GM19463 (cell line): ENCODE data around the gene TNFRSF11A.

Source experiments
- ATAC-seq: cut with Tn5 transposase; IDR thresholded peaks from one replicate; pipeline ENCODE4 v1.9.1; 2021; ENCODE audit warnings: mild to moderate bottlenecking, moderate library complexity; ENCODE audit not compliant: unreplicated experiment

TNFRSF11A gene

DNA sequence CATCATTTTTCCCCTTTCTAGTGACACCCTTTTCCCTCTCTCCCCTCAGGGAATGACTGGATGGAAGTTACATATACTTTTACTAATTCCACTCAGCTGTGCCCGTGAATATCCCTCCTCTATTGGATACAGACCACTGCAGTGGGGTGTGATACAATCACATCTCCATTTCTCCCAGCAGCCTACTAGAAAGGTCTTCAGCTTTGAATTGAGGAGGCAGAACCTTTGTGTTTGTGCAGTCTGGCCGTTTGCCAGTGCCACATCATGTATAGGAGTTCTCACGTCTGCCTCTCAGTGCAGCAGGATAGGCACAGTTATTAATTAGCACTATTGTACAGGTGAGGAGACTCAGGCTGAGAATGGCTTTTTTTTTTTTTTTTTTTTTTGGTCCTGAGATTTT, 16.4 kb downstream of the TNFRSF11A start:
- ATAC-seq = no peak

DNA sequence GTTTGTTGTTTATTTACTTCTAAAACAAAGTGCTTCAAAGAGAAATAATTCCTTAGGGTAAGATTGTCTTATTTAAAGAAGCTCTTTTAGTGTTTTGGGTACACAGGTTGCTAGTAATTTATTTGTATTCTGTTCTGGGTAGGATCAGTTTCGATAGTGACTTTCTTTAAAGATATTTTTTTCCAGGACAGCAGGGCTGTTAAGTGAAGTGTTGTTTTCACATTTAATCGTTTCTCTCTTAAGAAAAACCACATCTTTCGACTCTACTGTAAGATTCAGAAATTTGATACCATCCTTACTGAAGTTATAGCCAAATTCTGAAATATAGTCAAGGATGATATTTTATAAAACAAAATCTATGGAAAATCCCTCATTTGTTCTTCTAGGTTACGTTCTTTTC, 17.8 kb downstream of the TNFRSF11A start:
- ATAC-seq = no peak

- ATAC-seq = no peak
Observed at GRCh38 chr18:62343316-62343715, 18.2 kb downstream of the TNFRSF11A start.

DNA sequence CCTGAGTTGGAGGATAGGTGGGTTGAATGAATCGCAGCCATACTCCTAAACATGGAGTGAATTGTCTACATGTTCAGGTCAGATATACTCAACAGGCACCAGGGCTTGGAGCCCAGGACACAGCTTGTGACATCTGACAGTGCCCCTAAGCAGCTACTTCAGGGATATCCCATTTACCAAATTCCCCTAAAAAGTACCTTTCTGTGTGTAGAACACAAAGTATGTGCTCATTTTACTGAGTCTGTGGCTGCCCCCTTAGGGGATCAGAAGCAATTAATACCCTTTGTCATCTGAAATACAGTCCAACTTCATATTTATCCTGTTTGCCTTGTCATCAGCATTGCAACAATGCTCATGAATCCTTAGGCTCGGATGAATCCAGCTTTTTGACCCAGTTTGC, 20.8 kb downstream of the TNFRSF11A start:
- peak; percentile 66 for ATAC-seq

DNA sequence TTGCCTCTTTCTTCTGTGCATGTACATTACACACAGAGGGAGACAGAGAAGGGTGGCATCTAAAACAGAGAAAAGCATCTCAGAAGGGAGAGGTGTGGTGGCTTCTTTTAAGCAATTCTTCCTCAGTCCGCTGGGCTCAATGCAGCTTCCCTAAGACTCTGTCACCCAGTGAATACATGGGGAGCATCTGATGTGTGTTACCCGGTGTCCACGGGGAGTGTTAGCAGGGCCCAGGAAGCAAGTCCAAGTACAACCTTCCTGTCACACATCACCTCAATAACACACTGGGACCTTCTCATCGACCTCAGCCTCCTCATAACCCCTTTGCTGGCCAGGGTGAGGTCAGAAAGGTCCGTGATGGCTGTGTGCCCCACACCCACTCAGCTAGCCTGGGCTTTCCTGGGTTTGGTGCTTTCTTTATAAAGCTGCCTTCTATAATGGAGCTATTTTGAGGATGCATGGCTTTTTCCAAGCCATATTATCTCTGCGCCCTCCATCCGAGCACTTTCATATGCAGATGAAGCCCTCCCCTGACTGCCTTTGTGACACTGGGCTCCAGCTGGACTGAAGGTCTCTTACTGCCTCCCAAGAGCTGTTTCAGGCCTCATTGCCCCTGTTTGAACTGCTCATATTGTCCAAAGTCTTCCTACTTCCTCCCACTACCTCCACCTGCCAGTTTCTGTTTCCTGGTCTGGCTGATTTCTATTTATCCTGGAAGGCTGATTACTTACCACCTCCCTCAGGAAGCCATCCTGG, 21.4 kb downstream of the TNFRSF11A start:
- ATAC-seq = no peak

- no peak for ATAC-seq
Observed at GRCh38 chr18:62347089-62347506, 22.0 kb downstream of the TNFRSF11A start.

DNA sequence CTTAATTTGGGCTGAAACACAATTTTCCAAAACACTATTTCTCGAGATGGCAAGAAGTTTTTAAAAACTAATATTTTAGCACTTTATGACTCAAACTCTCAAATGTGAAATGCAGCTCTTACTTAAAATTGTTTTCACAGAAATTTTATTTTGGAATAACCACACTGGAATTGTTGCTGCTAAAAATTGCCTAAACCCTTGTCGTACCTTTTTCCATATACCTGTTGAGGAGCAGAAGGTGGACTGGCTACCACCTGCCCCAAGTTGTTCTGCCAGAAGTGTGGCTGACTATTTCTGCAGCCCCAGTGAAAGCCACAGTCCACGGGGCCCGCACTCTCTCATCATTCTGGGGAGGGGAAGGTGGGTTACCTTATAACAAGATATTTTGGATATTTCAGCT, 23.4 kb downstream of the TNFRSF11A start:
- no peak for ATAC-seq

DNA sequence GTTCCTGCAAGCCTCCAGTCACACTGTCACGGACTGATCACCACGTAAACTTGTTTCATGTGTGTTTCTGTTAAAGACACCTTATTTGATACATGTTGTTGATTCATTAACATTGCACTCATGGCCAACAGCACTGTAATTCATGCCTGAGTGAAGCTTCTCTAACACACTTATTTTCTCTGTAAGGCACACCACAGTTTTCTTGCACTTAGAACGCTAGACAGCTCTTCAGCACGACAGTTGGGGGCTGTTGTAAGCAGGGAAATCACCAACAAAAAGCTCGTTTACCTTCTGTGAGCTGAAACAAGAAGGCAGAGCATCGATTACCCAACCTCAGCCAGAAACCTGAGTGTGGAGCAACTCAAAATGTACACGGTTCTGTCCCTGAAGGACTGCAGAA, 28.1 kb downstream of the TNFRSF11A start:
- ATAC-seq = no peak

- no peak for ATAC-seq
Observed at GRCh38 chr18:62354151-62354550, 29.0 kb downstream of the TNFRSF11A start.

GRCh38 chr18:62357079-62357719, 32.1 kb downstream of the TNFRSF11A start:
- ATAC-seq = peak; percentile 71

GRCh38 chr18:62360805-62361204, 35.7 kb downstream of the TNFRSF11A start:
- no peak for ATAC-seq

- ATAC-seq = no peak
Observed at GRCh38 chr18:62361288-62361687, 36.2 kb downstream of the TNFRSF11A start.

GRCh38 chr18:62364558-62364957, 39.4 kb downstream of the TNFRSF11A start:
- no peak for ATAC-seq

GRCh38 chr18:62365420-62365819, 40.3 kb downstream of the TNFRSF11A start:
- ATAC-seq = no peak

DNA sequence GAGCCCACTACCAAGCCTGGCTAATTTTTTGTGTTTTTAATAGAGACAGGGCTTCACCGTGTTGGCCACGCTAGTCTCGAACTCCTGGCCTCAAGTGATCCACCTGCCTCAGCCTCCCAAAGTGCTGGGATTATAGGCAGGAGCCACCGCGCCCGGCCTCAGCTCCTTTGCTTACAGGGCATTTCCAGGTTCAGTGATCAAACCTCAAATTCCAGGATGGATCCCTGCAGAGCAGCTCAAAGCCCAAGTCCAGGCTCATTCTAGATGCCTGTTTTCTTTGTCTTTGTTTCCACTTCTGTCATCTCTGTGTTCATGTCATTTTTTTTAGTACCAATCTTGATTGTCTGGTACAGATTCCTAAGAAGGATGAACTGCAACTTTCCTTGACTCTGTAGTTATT, 41.9 kb downstream of the TNFRSF11A start:
- no peak for ATAC-seq

GRCh38 chr18:62368100-62368499, 43.0 kb downstream of the TNFRSF11A start:
- peak; percentile 46 for ATAC-seq

- ATAC-seq = no peak
Observed at GRCh38 chr18:62369129-62369644, 44.1 kb downstream of the TNFRSF11A start.

DNA sequence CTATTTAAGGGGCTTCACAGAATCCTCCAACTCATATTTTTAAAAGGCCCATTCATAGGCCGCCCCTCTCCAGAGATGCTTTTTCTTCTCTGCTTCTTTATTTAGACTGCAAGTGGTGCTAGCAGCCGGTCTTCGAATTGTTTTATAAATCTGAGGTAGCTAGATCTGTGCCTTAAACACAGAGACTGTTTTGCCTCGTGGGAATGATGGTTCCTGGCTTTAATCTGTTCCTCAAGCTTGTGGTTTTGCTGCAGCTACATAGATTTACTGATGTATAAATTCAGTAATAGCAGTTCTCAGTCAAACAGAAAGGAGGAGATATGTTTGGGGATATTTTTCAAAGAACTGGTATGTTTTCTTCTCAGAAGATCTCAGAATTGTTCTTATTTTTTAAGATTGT, 45.3 kb downstream of the TNFRSF11A start:
- no peak for ATAC-seq

GRCh38 chr18:62371436-62371835, 46.3 kb downstream of the TNFRSF11A start:
- ATAC-seq = no peak

DNA sequence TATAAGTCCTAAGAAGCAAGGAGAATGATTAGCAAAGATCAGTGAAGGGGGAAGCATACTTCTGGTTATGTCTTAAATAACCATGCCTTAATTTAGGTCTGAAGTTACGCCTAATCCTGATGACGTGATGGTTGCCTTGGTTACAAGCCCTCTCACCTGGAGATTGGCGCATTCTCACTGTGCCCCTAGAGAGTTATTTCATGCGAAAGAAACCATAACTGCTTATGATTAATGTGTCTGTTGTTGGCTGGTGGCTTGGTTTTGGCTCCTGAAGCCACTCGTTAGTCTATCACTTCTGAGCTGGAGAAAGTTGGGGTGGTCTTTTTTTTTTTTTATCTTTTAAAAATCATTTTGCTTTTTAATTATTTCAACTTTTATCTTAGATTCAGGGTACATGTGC, 47.0 kb downstream of the TNFRSF11A start:
- peak; percentile 73 for ATAC-seq

GRCh38 chr18:62372882-62373281, 47.8 kb downstream of the TNFRSF11A start:
- no peak for ATAC-seq

GRCh38 chr18:62374410-62374965, 49.4 kb downstream of the TNFRSF11A start:
- no peak for ATAC-seq
